ENCODE measurements around the gene DROSHA. TPM values are rescaled to one million over a fixed set of nuclear protein-coding genes. Genes with fewer than 3 reads are reported as not detected.

Gene DROSHA
- total RNA-seq, 6 experiments from 2014 or later = 67.5 to 77.0 (median 69.6) TPM

GRCh38 chr5:31372124-31372523 is 159.8 kb downstream of the DROSHA start:
- no peak overlapping the region for H3K27ac Mint-ChIP-seq

GRCh38 chr5:31366941-31367340 is 165.0 kb downstream of the DROSHA start:
- Mint-ChIP-seq H3K27me3 (ENCODE audit: insufficient read depth) (no peaks in the 10 kb centered on the region), H3K4me1 (ENCODE audit: low read depth) (peaks cover 74% of the 10 kb centered on the region), H3K4me3 (no peak overlapping the region), H3K27ac (peak overlapping the region; percentile 88), H3K9me3 (no peaks in the 10 kb centered on the region), H3K36me3 (ENCODE audit: low read depth) (peaks cover 15% of the 10 kb centered on the region)
- peak; percentile 43 for DNase-seq
- TF ChIP-seq, protein P1, sequence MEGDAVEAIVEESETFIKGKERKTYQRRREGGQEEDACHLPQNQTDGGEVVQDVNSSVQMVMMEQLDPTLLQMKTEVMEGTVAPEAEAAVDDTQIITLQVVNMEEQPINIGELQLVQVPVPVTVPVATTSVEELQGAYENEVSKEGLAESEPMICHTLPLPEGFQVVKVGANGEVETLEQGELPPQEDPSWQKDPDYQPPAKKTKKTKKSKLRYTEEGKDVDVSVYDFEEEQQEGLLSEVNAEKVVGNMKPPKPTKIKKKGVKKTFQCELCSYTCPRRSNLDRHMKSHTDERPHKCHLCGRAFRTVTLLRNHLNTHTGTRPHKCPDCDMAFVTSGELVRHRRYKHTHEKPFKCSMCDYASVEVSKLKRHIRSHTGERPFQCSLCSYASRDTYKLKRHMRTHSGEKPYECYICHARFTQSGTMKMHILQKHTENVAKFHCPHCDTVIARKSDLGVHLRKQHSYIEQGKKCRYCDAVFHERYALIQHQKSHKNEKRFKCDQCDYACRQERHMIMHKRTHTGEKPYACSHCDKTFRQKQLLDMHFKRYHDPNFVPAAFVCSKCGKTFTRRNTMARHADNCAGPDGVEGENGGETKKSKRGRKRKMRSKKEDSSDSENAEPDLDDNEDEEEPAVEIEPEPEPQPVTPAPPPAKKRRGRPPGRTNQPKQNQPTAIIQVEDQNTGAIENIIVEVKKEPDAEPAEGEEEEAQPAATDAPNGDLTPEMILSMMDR (IDR thresholded peaks at IDR 0.05) = no peak

More at GRCh38 chr5:31372124-31372523, 159.8 kb downstream of the DROSHA start:
- Mint-ChIP-seq H3K9me3 (no peaks in the 10 kb centered on the region), H3K36me3 (ENCODE audit: low read depth) (peaks cover 10% of the 10 kb centered on the region), H3K4me1 (ENCODE audit: low read depth) (peaks cover 22% of the 10 kb centered on the region), H3K4me3 (no peak overlapping the region), H3K27me3 (ENCODE audit: insufficient read depth) (no peaks in the 10 kb centered on the region)
- DNase-seq = no peak
- TF ChIP-seq, protein P1 (IDR thresholded peaks at IDR 0.05) = no peak

DNA sequence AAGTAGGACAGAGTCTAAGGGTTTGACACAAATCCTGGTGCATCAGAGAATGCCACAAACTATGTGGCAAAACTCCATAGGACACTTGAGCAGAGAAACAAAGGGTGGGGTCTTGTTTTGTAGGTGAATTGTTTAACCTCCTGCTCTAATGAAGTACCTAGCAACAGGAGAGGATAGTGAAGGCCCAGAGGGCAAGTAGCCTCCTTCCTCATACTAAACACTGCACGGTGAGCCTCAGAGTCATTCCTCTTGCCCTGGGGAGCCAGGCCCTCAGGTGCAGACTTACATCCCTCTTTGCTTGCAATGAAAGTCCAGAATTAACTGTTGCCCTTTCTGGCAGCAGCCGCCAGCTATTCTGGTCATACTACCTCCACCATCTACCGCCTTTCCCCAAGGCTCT is 166.1 kb downstream of the DROSHA start:
- DNase-seq = no peak
- Mint-ChIP-seq H3K4me3 (peak overlapping the region; percentile 47), H3K36me3 (ENCODE audit: low read depth) (peaks cover 8% of the 10 kb centered on the region), H3K9me3 (no peaks in the 10 kb centered on the region), H3K27me3 (ENCODE audit: insufficient read depth) (no peaks in the 10 kb centered on the region), H3K27ac (peak overlapping the region; percentile 88), H3K4me1 (ENCODE audit: low read depth) (peaks cover 76% of the 10 kb centered on the region)
- TF ChIP-seq, protein P1 (IDR thresholded peaks at IDR 0.05) = no peak

DNA sequence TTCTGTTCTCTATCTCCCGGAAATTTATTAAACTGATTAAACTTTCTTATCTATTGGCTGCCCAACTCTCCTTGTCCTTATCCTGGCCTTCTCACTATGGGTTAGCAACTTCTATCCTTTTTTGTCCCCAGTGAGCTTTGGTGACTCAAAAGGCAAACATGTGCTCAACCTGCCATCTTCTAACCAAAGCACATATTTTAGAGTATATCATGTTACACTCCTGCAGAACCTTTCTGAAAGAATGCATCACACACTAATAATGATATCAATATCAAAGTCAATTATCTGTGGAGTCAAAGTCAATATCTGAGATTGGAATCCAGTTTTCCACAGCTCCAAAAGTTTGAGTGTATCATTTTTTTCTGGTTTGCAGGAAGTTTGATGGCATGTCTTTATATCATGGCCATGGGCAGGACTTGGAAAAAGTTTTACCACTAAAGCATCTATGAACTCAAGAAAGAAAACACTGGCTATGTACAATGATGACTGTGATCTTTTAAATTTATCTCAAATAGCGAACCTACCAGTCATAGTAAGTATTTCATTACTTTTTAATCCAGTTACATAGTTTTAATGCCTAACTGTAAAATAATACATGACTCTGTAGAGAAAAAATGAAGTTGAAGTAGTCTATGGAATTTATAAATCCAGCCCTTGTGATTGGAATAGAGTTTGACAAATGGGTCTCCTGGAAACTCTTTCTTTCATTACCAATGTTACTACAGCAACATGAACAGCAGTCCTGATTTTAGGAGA is 166.8 kb downstream of the DROSHA start:
- Mint-ChIP-seq H3K27me3 (ENCODE audit: insufficient read depth) (no peaks in the 10 kb centered on the region), H3K27ac (peak overlapping the region; percentile 88), H3K36me3 (ENCODE audit: low read depth) (peaks cover 5% of the 10 kb centered on the region; the same call in 1 of the 2 replicates), H3K4me3 (peak overlapping the region; percentile 69), H3K4me1 (ENCODE audit: low read depth) (peaks cover 80% of the 10 kb centered on the region), H3K9me3 (no peaks in the 10 kb centered on the region)
- peak; percentile 91 for DNase-seq
- TF ChIP-seq, protein P1 (IDR thresholded peaks at IDR 0.05) = no peak

- TF ChIP-seq, protein P1 (IDR thresholded peaks at IDR 0.05) = no peak
- Mint-ChIP-seq H3K27ac (peak overlapping the region; percentile 88), H3K36me3 (ENCODE audit: low read depth) (peaks cover 5% of the 10 kb centered on the region; the same call in 1 of the 2 replicates), H3K27me3 (ENCODE audit: insufficient read depth) (no peaks in the 10 kb centered on the region), H3K9me3 (no peaks in the 10 kb centered on the region), H3K4me1 (ENCODE audit: low read depth) (peaks cover 90% of the 10 kb centered on the region), H3K4me3 (peak overlapping the region; percentile 69)
- DNase-seq = peak; percentile 68
Measured at GRCh38 chr5:31362931-31363568, 168.8 kb downstream of the DROSHA start.
